ENCODE results near the gene VOPP1. TPM values are rescaled to one million over a fixed set of nuclear protein-coding genes. Genes with fewer than 3 reads are reported as not detected.

VOPP1 gene
- total and polyA plus RNA-seq, 9 of the 15 experiments (the other 6 are each of a cell fraction or from before 2014, with no cell fraction given), result 8.2 to 45.8 (median 31.2) TPM

GRCh38 chr7:55477781-55478374 lies 94.4 kb downstream of the VOPP1 start:
- peak overlapping the region in 1 of 2 experiments; percentile 36; a peak in 1 of 4 replicates for H3K9ac ChIP-seq (ENCODE audit: insufficient read depth in 1 of 2, low read depth in 2 of 2, low read length in 2 of 2)
- H2AFZ ChIP-seq (ENCODE audit: low read depth, low read length), result no peak overlapping the region
- ChIA-PET POLR2A (no interaction called here), CTCF (ENCODE audit: low intra/inter-chr PET ratio) (no interaction called here)
- BruUV-seq (replicated peaks), result no TSS peak
- H3K4me3 ChIP-seq, result no peak overlapping the region
- no peaks in the 10 kb centered on the region for H3K4me1 ChIP-seq (replicated peaks in 1 of 2; ENCODE audit: control insufficient read depth in 2 of 2, insufficient read depth in 2 of 2, low read length in 2 of 2)
- H3K4me2 ChIP-seq (ENCODE audit: insufficient read depth, low read length), result no peak overlapping the region
- H3K79me2 ChIP-seq (ENCODE audit: control insufficient read depth, insufficient read depth, low read length), result no peaks in the 10 kb centered on the region
- in situ Hi-C loops (cut with MboI), result no loop called here
- no peaks in the 10 kb centered on the region for H3K9me1 ChIP-seq (ENCODE audit: control insufficient read depth, insufficient read depth, low read length)
- ATAC-seq (no peak), DNase-seq (ENCODE audit: extremely low read depth in 1 of 4, low spot score in 3 of 4) (no peak), FAIRE-seq (no peak)
- intact Hi-C loops (cut with micrococcal nuclease), result no loop called here
- H3K27ac ChIP-seq (ENCODE audit: extremely low read depth, low read depth, low read length), result no peak overlapping the region
- H3K36me3 ChIP-seq (ENCODE audit: control insufficient read depth, insufficient read depth, low read length), result peaks cover 4% of the 10 kb centered on the region; the same call in 1 of the 3 replicates
- no peaks in the 10 kb centered on the region for H3K9me3 ChIP-seq (replicated peaks; ENCODE audit: control insufficient read depth, insufficient read depth, low read depth, low read length)
- H3K27me3 ChIP-seq (ENCODE audit: control insufficient read depth in 2 of 2, insufficient read depth in 2 of 2, low read length in 2 of 2), result no peaks in the 10 kb centered on the region
- no peaks in the 10 kb centered on the region for H4K20me1 ChIP-seq (replicated peaks; ENCODE audit: control insufficient read depth, insufficient read depth, low read length)
- WGBS (ENCODE audit: insufficient coverage, low coverage, missing lambda C conversion rate), result 68% methylated on average over 9 of the region's 13 CpGs
- TF ChIP-seq FOXK2 (conservative IDR thresholded peaks at IDR 0.05 in 1 of 2, IDR thresholded peaks at IDR 0.05 in 1 of 2; ENCODE audit: low read depth in 2 of 2) (no peak), EP300 (IDR thresholded peaks at IDR 0.05; ENCODE audit: low read length) (no peak), MAX (CRISPR knock-in tag; IDR thresholded peaks at IDR 0.05) (no peak), TFAP4 (CRISPR knock-in tag; IDR thresholded peaks at IDR 0.05; ENCODE audit: borderline replicate concordance) (no peak), SFPQ (IDR thresholded peaks at IDR 0.05; ENCODE audit: low read depth, low read length) (no peak), ZNF584 (CRISPR knock-in tag; IDR thresholded peaks at IDR 0.05; ENCODE audit: low read depth) (no peak), ZBTB40 (IDR thresholded peaks at IDR 0.05) (no peak), ZBTB40 (CRISPR knock-in tag; IDR thresholded peaks at IDR 0.05) (no peak)
